ENCODE results near the gene TBCD.

The TBCD gene

DNA sequence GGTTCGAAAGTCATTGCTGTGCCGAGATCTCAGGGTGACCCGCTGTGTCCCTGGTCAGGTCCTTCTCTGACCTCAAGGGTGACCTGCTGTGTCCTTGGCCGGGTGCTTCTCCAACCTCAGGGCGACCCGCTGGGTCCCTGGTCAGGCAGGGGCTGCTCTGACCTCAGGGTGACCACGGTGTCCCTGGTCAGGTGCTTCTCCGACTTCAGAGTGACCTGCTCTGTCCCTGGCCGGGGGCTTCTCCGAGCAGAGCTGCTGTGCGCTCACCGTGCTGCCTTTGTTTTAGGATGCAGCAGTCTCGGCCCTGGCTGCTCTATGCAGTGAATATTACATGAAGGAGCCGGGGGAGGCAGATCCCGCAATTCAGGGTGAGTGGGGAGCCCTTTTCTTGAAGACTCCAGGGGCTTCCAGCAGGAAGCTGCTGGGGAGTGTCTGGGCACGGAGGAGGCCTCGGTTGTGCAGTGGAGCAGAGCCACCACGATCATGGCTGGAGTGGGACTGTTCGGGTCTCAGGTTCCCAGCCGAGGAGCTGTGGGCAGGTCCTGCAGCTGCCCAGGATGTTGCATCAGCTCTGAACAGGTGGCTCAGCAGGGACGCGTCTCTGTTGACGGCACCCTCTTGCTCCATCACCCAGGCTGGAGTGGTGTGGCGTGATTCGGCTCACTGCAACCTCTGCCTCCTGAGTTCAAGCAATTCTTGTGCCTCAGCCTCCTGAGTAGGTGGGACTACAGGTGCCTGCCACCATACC is 171.7 kb downstream of the TBCD start:
- DNase-seq (ENCODE audit: low read depth) = no peak

DNA sequence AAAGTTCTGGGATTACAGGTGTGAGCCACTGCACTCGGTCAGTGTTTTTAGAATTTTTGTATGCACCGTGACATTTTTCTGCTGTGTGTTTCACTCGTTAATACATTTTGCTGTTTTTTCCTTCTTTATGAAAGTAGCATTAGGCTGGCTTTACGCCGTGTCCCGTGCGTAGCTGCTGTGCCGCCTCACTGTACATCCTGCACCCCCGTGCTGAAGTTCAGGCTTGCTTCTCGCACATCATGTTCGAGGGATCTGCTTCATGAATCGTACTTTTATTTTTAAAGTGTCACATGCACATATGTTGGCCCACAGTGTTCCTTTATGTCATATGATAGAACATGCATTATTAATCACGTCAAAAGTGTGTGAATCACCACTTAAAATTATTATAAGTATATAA is 172.3 kb downstream of the TBCD start:
- no peak for DNase-seq (ENCODE audit: low read depth)

DNA sequence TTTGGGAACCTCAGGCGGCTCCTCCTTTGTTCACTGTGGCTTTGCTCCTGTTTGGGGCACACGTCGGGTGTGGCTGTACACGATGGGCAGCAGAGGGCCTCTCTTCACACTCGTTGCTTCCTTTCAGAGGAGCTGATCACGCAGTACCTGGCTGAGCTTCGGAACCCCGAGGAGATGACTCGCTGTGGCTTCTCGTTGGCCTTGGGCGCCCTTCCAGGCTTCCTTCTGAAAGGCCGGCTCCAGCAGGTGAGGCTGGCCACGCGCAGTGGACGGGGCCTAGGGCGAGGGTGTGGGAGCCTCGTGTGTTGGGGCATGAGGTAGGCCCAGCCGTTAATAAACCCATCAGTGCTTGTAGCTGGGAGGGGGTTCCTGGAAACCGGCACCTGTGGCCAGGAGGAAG is 172.9 kb downstream of the TBCD start:
- no peak for DNase-seq (ENCODE audit: low read depth)

DNA sequence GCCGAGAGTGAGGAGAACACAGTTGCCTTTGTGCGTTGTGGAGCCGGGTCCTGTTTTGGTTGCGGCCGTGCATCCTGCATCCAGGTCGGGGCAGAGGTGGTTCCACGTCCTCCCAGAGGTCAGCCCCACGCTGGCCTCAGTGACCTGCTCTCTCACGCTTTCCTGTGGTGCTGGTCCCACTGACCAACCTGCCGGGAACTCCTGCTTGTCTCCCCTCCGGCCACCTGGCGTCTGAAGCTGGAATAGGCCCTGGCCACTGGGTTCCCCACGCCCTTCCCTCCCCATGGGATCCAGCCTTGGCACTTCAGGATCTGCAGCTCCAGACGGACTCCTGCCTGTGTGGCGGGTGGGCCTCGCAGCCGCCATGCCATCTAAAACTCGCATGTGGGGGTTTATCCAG is 173.5 kb downstream of the TBCD start:
- no peak for DNase-seq (ENCODE audit: low read depth)

DNA sequence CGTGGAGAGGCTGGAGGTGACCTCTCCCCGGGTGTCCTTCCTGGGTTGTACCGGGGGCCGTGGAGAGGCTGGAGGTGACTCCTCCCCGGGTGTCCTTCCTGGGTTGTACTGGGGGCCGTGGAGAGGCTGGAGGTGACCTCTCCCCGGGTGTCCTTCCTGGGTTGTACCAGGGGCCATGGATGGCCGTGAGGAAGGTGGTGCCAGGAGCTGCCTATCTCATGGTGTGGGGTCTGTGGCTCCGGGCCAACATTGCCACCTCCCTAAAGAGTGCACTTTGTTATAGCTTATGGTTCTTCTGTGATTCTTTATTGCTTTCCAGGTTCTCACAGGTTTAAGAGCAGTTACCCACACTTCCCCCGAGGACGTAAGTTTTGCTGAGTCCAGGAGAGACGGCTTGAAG is 174.2 kb downstream of the TBCD start:
- DNase-seq (ENCODE audit: low read depth) = no peak

DNA sequence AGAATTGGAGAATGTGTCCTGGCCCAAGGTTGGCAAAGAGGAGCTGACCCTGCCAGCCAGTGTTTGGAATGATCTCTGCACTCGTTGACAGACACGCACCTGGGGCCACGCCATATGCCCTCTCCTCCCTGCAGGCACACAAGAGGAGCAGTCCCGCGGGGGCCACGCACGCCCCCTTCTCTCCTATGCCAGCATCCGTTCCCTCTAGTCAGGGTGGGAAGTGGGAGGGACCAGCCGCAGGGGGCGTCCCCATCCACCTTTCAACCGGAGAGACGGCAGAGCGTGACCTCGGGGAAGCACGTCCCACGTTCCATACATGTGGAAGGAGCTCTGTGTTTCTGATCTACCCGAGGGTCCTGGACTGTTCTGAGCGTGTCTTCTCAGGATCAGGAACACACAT is 174.9 kb downstream of the TBCD start:
- DNase-seq (ENCODE audit: low read depth) = no peak

DNA sequence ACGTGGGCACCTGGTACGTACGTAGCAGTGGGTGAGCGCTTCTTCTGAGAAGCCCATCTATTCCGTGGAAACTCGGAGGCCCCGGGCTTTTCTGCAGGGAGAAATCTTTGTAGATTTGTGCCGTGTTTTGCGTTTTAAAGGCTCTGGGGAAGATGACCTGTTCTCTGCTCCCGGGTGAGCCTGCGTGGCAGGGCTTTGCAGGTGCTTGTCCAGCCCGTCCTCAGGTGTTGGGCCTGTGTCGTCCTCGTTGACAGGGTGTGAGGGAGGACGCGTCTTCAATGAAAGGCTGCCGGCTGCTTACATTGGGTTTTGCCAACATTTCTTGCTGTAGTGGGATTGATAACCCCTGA is 175.4 kb downstream of the TBCD start:
- DNase-seq (ENCODE audit: low read depth) = no peak

DNA sequence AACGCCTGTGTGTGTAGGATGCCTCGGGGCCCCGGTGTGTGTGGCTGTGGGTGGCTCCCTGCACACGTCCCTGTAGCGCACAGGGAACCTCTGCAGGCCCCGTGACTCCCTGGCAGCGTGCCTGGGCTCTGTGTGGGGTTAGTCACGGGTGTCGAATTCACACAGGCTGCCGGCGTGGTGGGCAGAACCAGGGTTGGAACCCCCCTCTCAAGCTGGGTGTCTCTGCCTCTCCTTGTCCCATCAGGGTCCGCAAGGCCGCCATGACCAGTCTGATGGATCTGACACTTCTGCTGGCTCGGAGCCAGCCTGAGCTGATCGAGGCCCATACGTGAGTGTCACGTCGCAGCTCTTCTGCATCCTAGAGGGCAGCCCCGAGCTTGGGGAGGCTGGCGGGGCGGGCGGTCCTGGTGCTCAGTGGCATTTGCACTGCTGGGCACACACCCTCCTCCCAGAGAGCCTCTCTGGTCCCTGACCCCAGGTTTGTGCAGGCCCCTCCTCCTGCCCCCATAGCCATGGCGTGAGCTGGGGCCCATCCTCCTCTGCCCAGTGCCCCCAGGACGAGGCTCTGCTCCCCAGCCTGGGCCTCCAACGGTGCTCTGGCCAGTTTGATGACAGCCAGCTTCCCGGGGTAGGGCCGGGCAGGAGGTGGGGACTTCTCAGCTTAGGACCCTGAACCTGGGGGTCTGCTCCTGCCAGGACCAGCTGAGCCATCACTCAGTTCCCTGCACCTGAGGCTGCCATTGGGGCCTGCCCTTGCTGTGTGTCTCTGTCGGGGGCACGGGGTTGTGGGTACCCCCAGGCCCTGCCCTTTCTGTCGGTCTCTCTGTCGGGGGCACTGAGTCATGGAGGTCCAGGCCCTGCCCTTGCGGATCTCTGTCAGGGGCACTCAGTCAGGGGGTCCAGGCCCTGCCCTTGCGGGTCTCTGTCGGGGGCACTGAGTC is 176.1 kb downstream of the TBCD start:
- no peak for DNase-seq (ENCODE audit: low read depth)

DNA sequence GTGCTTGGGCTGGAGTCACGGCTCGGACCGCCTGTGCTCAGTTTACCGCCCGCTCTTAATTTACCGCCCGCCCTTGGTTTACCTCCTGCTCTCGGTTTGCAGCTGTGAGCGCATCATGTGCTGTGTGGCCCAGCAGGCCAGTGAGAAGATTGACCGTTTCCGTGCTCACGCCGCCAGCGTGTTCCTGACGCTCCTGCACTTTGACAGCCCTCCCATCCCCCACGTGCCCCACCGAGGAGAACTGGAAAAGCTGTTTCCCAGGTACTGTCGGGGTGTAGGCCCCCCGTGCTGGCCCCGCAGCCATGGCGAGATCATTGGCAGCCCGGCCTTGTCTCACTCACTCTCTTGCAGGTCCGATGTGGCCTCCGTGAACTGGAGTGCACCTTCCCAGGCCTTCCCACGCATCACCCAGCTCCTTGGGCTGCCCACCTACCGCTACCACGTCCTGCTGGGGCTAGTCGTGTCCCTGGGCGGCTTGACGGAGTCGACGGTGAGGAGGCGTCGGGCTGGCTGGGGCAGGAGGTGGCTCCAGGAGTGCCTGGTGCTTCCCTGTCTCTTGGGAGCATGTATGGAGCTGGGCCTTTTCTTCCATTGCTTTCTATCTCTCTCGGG is 177.3 kb downstream of the TBCD start:
- no peak for DNase-seq (ENCODE audit: low read depth)

DNA sequence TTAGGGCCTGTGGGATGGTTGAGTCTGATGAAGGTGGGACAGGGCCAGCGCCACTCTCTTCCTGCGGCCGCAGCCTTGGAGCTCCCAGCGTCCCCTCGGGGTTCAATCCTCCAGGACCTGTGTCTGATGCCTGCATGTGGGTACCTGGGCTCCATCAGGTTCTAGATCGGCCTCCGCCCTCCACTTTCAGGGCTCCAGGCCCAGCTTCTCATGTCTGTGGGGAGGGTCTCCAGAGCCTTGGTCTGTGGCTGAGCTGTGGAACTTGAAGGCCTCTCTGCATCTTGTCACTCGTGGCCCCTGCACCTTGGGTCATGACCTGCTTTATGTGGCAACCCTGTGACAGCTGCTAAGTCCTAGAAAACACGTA is 177.8 kb downstream of the TBCD start:
- DNase-seq (ENCODE audit: low read depth) = no peak

DNA sequence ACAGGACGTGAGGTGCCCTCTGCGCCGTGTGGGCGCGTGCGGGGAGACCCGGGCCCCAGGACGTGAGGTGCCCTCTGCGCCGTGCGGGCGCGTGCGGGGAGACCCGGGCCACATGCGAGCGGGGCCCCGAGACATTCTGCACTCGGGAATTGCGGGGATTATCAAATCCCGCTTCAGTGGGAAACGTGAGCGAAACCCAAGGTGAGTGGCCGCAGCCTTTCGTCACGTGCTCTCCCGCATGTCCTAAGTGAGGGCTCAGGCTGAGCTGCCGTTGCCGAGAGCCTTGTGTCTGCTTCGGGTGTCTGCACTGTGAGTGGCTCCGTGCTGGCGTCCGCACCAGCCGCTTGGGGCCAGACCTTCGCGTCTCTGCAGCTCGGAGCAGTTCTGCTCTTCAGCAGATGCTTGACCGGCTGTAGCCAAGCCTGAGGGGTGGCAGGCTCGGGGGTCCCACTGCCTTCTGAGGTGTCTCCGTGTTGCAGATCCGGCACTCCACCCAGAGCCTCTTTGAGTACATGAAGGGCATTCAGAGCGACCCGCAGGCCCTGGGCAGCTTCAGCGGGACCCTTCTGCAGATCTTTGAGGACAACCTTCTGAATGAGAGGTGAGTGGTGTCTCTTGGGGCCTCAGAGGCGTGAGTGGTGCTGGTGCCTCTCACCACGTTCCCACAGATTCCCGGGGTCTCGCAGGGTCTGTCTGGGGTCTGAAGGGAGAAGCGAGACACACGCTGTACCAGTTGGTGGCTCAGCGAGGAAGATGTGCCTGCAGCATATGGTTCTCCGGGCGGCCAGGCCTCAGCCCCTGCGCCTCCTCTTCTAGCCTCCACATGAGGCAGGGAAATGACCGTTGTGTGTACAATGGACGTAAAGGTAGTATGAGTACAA is 178.4 kb downstream of the TBCD start:
- no peak for DNase-seq (ENCODE audit: low read depth)

DNA sequence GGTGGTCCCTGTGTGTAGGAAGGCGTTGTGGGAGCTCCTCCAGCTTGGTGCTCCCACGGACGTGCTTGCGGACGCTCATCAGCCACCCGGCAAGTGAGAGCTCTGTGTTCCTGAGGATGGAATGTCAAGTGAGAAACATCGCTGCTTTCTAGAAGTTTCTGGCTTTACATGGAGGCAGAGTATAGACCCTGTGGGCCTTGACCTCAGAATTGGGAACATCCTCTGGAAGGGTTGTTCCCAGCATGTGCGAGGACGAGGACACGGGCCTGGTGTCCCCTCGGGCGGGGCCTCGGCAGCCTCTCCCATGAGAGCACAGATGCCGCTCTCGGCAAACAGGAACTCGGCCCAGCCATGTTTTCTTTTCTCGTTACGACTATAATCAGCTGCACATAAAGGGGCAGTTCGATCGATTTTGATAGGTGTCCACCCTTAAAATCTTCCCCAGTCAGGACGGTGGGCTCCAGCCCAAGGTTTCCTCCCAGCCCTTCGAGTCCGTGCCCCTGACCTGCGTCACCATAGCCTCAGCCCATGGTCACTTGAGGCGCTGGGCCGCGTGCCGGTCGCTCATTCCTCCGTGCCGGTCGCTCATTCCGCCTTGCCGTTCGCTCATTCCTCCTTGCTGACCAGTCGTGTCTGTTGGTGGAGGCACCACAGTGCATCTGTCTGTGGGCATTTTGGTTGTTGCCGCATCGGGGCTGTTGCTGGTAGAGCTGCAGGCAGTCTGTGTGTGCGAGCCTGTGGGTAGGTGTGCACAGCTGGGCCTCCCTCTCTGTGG is 179.2 kb downstream of the TBCD start:
- no peak for DNase-seq (ENCODE audit: low read depth)

DNA sequence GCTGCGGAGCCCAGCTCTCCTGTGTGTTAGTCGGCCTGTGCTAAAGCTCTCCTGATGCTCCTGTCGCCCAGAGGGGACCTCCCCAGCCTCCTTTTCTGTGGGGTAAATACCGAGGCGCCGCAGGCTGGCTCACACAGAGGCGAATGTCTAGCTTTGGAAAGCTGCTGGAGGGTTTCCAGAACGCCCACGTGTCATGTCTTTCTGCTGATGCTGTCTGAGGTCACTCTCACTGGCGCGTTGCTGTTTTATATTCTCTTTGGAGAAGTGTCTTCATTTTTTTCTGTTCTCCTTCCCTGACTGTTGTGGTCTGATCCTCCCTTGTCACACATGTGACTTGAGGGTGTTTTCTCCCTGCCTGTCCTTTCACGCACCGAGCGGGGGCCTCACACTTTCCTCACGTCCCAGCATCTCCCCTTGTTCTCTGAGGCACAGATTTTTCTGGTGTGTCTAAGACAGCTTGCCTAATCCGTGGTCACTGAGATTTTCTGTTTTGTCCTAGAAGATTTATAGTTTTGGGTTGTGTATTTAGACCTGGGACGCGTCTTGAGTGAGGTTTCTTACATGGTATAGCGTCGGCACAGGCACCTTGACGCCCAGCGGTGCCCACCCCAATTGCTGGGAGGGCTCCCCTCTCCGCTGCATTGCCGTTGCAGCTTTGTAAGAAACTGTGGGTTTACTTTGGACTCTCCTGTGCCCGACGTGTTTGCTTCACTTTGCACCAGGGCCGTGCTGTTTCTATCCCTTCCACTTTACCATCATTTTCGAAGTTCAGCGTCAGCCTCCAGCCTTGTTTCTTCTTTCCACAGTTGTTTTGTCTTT is 180.0 kb downstream of the TBCD start:
- no peak for DNase-seq (ENCODE audit: low read depth)

DNA sequence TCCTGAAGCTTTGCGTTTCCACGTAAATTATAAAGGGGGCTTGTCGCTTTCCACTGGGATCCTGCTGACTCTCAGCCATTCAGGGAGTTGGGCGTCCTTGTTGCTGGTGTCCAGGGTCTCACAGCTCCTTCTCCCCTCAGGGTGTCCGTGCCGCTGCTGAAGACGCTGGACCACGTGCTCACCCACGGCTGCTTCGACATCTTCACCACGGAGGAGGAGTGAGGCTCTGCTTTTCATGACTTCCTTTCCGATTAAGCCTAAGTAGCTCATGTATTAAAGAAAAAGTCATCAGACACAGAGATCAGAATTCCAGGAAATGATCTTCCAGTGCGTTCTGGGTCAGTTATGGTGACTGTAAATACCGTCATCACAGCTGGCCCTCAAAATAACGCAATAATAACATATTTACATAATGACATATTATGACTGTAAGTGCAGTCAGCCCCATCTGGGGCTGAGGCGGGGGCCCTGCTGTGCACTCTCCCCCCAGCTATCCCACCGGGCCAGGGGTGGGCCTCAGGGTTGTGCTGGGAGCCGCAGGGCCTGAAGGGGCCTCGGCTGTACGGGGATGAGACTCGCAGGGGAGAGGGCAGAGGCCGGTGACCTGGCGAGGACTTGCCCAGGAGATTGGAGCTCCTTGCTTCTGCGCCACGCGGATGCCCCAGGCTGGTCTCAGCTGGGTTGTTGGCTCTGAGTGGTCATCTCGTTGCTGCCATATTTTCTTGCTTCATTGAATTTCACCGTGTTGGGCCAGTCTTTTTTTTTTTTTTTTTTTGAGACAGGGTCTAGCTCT is 180.8 kb downstream of the TBCD start:
- no peak for DNase-seq (ENCODE audit: low read depth)

DNA sequence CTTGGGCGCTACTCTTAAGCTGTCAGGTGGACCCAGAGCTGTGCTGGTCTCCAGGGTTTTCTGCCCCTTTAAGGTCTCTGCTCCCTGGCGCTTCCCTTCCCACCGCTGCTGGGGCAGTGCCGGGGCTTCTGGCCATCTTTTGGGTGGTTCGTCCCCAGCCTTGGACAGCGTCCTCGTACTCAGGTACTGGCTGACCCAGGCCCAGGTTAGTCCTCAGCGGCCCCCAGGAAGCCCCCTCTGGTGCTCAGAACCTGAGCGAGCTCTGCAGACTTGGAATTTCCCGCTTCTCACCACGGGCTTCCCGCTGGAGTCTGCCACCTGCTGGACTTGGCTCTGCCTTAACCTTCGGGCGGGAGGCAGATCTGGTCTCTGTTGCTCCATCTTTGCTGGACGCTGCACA is 182.0 kb downstream of the TBCD start:
- no peak for DNase-seq (ENCODE audit: low read depth)

DNA sequence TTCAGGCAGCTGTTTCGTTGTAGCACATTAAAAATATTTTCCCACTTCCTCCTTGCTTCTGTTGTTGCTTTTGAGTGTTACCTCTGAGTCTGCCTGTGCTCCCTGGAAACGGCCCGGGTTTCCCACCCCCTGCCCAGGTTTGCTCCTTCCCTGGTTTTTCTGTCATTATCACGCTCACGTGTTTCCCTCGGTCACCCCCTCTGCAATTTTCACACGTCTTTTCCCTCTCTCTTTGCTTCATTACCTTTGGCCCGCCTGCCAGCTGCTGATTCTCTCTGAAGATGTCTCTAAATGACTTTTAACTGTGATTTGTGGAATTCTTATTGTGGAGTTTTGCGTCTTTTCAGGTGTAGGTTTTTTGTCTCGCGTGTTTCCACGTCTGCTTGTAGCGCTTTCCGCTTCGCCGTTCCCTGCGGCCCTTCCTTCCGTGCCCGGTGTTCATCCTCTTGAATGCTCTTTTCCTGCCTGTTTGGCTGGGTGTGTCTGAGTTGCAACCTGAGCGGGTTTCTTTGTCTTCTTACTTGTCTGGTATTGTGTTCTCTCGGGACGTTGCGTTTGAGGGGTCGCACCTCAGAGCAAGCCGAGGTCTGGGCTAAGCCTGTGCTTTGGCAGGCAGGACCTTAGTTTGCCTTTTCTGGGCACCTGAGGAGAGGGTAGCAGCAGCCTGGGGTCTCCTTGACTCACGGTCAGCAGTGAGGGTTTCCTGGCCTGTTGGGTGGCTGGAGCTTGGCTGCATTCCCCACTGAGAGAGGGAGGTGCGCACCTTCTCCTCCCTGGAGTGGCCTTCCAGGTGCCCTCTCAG is 184.3 kb downstream of the TBCD start:
- no peak for DNase-seq (ENCODE audit: low read depth)

DNA sequence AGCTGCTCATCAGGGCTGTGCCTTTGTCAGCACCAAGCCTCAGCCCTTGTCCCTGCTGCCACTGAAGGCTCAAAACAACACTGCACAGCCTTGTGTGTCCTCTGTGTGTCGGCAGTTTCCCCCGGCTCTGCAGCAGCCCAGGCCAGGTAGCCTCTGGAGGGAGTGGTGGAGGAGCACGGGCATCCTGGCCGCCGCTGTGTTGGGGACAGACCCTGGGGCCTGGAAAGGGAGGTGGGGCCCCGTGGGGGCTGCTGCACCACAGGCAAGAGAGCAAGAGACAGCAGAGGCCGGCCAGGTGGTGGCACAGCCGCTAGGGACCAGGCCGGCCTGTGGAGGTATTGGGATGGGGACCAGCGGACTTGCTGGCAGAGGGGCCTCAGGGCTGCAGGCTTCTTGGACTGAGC is 184.9 kb downstream of the TBCD start:
- DNase-seq (ENCODE audit: low read depth) = no peak

DNA sequence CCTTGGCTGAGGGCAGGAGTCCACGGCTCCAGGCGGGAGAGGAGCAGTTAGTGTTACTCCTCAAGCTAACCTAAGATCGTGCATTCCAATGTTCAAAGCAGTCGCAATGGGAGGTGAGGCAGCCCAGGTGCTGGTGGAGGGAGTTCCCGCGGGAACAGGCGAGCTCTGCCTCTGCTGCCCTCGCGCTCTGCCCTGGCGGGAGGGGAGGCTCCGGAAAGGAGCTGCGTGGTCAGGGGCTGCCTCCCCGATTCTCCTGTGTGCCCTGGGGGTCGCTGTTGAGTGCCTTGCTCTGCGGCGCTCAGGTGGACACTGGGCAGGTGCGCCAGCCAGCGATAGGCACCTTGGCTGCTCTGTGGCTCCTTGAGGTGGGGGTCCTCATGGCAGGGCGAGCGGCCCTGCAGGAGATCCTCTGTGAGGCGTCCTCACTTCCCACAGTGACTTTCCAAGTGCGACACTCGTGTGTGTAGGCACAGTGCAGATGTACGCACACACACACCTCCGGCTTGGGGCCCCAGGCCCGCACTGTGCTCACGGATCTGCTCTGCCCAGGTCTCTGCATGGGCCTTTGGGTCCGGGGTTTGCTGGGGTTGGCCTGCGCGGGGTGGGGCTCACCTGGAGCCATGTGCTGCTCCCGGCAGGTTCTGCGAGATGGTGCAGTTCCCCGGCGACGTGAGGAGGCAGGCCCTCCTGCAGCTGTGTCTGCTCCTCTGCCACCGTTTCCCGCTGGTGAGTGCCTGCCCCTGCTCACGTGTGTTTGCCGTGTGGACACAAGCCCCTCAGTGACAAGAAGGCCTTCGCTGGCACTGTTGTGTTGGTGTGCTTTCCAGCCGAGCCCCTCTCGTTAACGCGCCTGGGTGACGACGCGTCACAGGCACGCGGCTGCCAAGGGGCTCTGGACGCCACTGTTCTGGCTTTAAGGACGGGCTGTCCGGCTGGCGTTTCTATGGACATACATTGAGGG is 185.8 kb downstream of the TBCD start:
- no peak for DNase-seq (ENCODE audit: low read depth)
